H1 (cell line): ENCODE data around the gene FGGY. TPM values are rescaled to one million over a fixed set of nuclear protein-coding genes. Genes with fewer than 3 reads are reported as not detected.

Experiments used
- CTCF ChIA-PET: fragments of 300-600 bp; sonication (Branson Sonifier 250); formaldehyde crosslinking; loops from one replicate; lab custom pipeline; 2021; ENCODE audit not compliant: partially characterized antibody; lab: Charles Lee
- POLR2A ChIA-PET: fragments of 300-600 bp; sonication (Branson Sonifier 250); formaldehyde crosslinking; loops from one replicate; lab custom pipeline; 2021; ENCODE audit warnings: inconsistent platforms; ENCODE audit not compliant: partially characterized antibody; lab: Charles Lee
- DNase-seq, 2 experiments: peaks; one replicate each; pipeline versions ENCODE4 v3.0.0 to v3.0.0-alpha.2; 2010 to 2022; ENCODE audit warnings: low spot score in 2 of 2, low read depth in 1 of 2, mixed read lengths in 1 of 2
- FAIRE-seq: peaks from 2 replicates; lab custom pipeline; 2011; peaks lifted over from hg19 to GRCh38; lab: Jason Lieb, UNC
- H2AFZ ChIP-seq: 2 replicates; pipeline ENCODE4 v1.8.1; 2012; ENCODE audit warnings: low read length, inconsistent platforms
- H2AK5ac ChIP-seq: 2 replicates; pipeline ENCODE4 v1.6.1; 2013; ENCODE audit warnings: low read depth, low read length
- H2BK120ac ChIP-seq: replicated peaks from 2 replicates; pipeline ENCODE3; 2013; ENCODE audit warnings: low read depth, low read length, inconsistent platforms
- H2BK12ac ChIP-seq: 2 replicates; pipeline ENCODE4 v1.6.1; 2013; ENCODE audit warnings: low read depth, low read length
- H2BK15ac ChIP-seq: 2 replicates; pipeline ENCODE4 v1.6.1; 2013; ENCODE audit warnings: low read length
- H2BK20ac ChIP-seq: 2 replicates; pipeline ENCODE4 v1.6.1; 2013; ENCODE audit warnings: low read length
- H2BK5ac ChIP-seq: 2 replicates; pipeline ENCODE4 v1.6.1; 2013; ENCODE audit warnings: low read depth, low read length
- H3K14ac ChIP-seq: 2 replicates; pipeline ENCODE4 v1.6.1; 2013; ENCODE audit warnings: inconsistent platforms; ENCODE audit not compliant: insufficient read length
- H3K18ac ChIP-seq: 2 replicates; pipeline ENCODE4 v1.6.1; 2013; ENCODE audit warnings: low read length; ENCODE audit errors: extremely low read depth
- H3K23ac ChIP-seq: 2 replicates; pipeline ENCODE4 v1.6.1; 2013; ENCODE audit warnings: inconsistent platforms; ENCODE audit not compliant: insufficient read length
- H3K23me2 ChIP-seq: 2 replicates; pipeline ENCODE4 v1.6.1; 2013; ENCODE audit warnings: low read depth, low read length
- H3K27ac ChIP-seq: 2 replicates; pipeline ENCODE4 v1.6.1; 2011; ENCODE audit warnings: low read depth, low read length, inconsistent platforms
- H3K27me3 ChIP-seq, 4 experiments: replicated peaks in 1 of 4; 1 replicate in 1 of 4; 2 replicates in 3 of 4; pipeline versions ENCODE4 v1.6.1 to v1.8.1; 2011 to 2013; ENCODE audit warnings: low read length in 3 of 4, mild to moderate bottlenecking in 3 of 4, inconsistent platforms in 2 of 4, mixed read lengths in 2 of 4, moderate library complexity in 1 of 4; ENCODE audit not compliant: control insufficient read depth in 3 of 4, insufficient read depth in 3 of 4; ENCODE audit errors: extremely low read depth in 1 of 4
- H3K36me3 ChIP-seq, 4 experiments: 2 replicates each; pipeline versions ENCODE4 v1.6.1 to v1.8.1; 2011 to 2013; ENCODE audit warnings: mild to moderate bottlenecking in 4 of 4, low read length in 3 of 4, moderate library complexity in 2 of 4, control low read depth in 1 of 4, inconsistent platforms in 1 of 4; ENCODE audit not compliant: insufficient read depth in 4 of 4, control insufficient read depth in 2 of 4
- H3K4ac ChIP-seq: replicated peaks from 2 replicates; pipeline ENCODE3; 2013; ENCODE audit warnings: low read length, low read depth, mixed read lengths, inconsistent platforms; ENCODE audit not compliant: insufficient read length
- H3K4me1 ChIP-seq, 4 experiments: replicated peaks in 1 of 4; 1 replicate in 1 of 4; 2 replicates in 3 of 4; pipeline versions ENCODE4 v1.6.1 to v1.8.1; 2011 to 2013; ENCODE audit warnings: low read length in 3 of 4, inconsistent platforms in 2 of 4, mixed read lengths in 1 of 4; ENCODE audit not compliant: insufficient read depth in 4 of 4, control insufficient read depth in 3 of 4
- H3K4me2 ChIP-seq, 2 experiments: 2 replicates each; pipeline versions ENCODE4 v1.6.1 to v1.8.1; 2011 to 2013; ENCODE audit warnings: low read depth in 2 of 2, low read length in 2 of 2, control low read depth in 1 of 2, inconsistent platforms in 1 of 2, mild to moderate bottlenecking in 1 of 2; ENCODE audit not compliant: insufficient read depth in 1 of 2
- H3K4me3 ChIP-seq, 4 experiments: fragments of 200-600, 300-600 bp in 1 of 4; sonication (generic), shearing (Covaris generic), sonication (Bioruptor Twin) in 1 of 4; 2 replicates each; pipeline versions ENCODE4 v1.5.1 to v1.8.1; 2011 to 2016; ENCODE audit warnings: low read length in 4 of 4, low read depth in 3 of 4, control low read depth in 2 of 4, inconsistent platforms in 2 of 4, mild to moderate bottlenecking in 2 of 4, mixed read lengths in 1 of 4, moderate library complexity in 1 of 4; ENCODE audit not compliant: insufficient read depth in 2 of 4; ENCODE audit errors: extremely low read depth in 1 of 4
- H3K56ac ChIP-seq: replicated peaks from 2 replicates; pipeline ENCODE3; 2013; ENCODE audit warnings: low read depth, mild to moderate bottlenecking, mixed read lengths, low read length, inconsistent platforms; ENCODE audit not compliant: insufficient read length
- H3K79me1 ChIP-seq: 2 replicates; pipeline ENCODE4 v1.6.1; 2013; ENCODE audit warnings: low read depth, low read length, control low read depth
- H3K79me2 ChIP-seq, 2 experiments: 2 replicates each; pipeline versions ENCODE4 v1.6.1 to v1.8.1; 2012 to 2013; ENCODE audit warnings: low read length in 2 of 2, mild to moderate bottlenecking in 2 of 2, inconsistent platforms in 1 of 2; ENCODE audit not compliant: insufficient read depth in 2 of 2, control insufficient read depth in 1 of 2
- H3K9ac ChIP-seq, 4 experiments: replicated peaks in 1 of 4; 1 replicate in 1 of 4; 2 replicates in 3 of 4; pipeline versions ENCODE4 v1.6.1 to v1.8.1; 2011 to 2013; ENCODE audit warnings: low read depth in 3 of 4, low read length in 3 of 4, control low read depth in 2 of 4, mild to moderate bottlenecking in 2 of 4, moderate library complexity in 2 of 4, inconsistent platforms in 1 of 4; ENCODE audit errors: extremely low read depth in 1 of 4
- H3K9me3 ChIP-seq, 2 experiments: 2 replicates each; pipeline versions ENCODE4 v1.6.1 to v1.8.1; 2012 to 2013; ENCODE audit warnings: mild to moderate bottlenecking in 2 of 2, moderate library complexity in 2 of 2, control low read depth in 1 of 2, inconsistent platforms in 1 of 2, low read depth in 1 of 2, low read length in 1 of 2, mixed read lengths in 1 of 2; ENCODE audit not compliant: insufficient read depth in 2 of 2
- H4K20me1 ChIP-seq, 2 experiments: replicated peaks in 1 of 2; 2 replicates each; pipeline versions ENCODE3 to v1.8.1; 2011 to 2013; ENCODE audit warnings: inconsistent platforms in 2 of 2, low read length in 2 of 2, mild to moderate bottlenecking in 1 of 2; ENCODE audit not compliant: insufficient read depth in 2 of 2, control insufficient read depth in 1 of 2
- H4K5ac ChIP-seq: 2 replicates; pipeline ENCODE4 v1.6.1; 2013; ENCODE audit warnings: low read length, low read depth, mixed read lengths, inconsistent platforms; ENCODE audit not compliant: insufficient read length
- H4K8ac ChIP-seq: 2 replicates; pipeline ENCODE4 v1.8.0; 2013; ENCODE audit warnings: mild to moderate bottlenecking, moderate library complexity, low read length, inconsistent platforms; ENCODE audit not compliant: insufficient read depth; ENCODE audit errors: extremely low read depth
- H4K91ac ChIP-seq: replicated peaks from 2 replicates; pipeline ENCODE3; 2013; ENCODE audit warnings: low read length, mixed read lengths, inconsistent platforms; ENCODE audit not compliant: insufficient read length
- ATF2 ChIP-seq: IDR thresholded peaks from 2 replicates; pipeline ENCODE4 v1.6.1; 2012; ENCODE audit warnings: low read length, inconsistent platforms
- CEBPB ChIP-seq: IDR thresholded peaks from 2 replicates; pipeline ENCODE4 v1.6.1; 2012; ENCODE audit warnings: low read depth, low read length
- CHD1 ChIP-seq: IDR thresholded peaks from 2 replicates; pipeline ENCODE4 v1.6.1; 2012; ENCODE audit warnings: low read depth, low read length, improper control_type of control experiment
- GABPA ChIP-seq: IDR thresholded peaks from 2 replicates; pipeline ENCODE4 v1.6.1; 2011; ENCODE audit warnings: mild to moderate bottlenecking, low read length, moderate library complexity, borderline replicate concordance; ENCODE audit not compliant: insufficient read depth
- GTF2F1 ChIP-seq: IDR thresholded peaks from 2 replicates; pipeline ENCODE4 v1.6.1; 2012; ENCODE audit warnings: low read depth, low read length, improper control_type of control experiment, borderline replicate concordance
- JUN ChIP-seq: IDR thresholded peaks from 2 replicates; pipeline ENCODE4 v1.6.1; 2011; ENCODE audit warnings: low read depth, mild to moderate bottlenecking, improper control_type of control experiment, low read length
- NANOG ChIP-seq: IDR thresholded peaks from 2 replicates; pipeline ENCODE4 v1.6.1; 2011; ENCODE audit warnings: low read length, low read depth, mild to moderate bottlenecking, inconsistent platforms; ENCODE audit not compliant: insufficient read depth, poor library complexity, severe bottlenecking
- RNF2 ChIP-seq: fragments of 200-900, 300-1000 bp; sonication (generic); IDR thresholded peaks from 2 replicates; pipeline ENCODE4 v1.7.1; 2016; ENCODE audit warnings: borderline replicate concordance, low read depth, mild to moderate bottlenecking, antibody characterized with exemption, low read length; ENCODE audit not compliant: poor library complexity, severe bottlenecking; ENCODE audit errors: missing control alignments
- SIN3A ChIP-seq, 2 experiments: IDR thresholded peaks in 1 of 2; conservative IDR thresholded peaks in 1 of 2; 2 replicates each; pipeline ENCODE4 v1.6.1; 2011 to 2012; ENCODE audit warnings: low read length in 2 of 2, improper control_type of control experiment in 1 of 2, low read depth in 1 of 2, mild to moderate bottlenecking in 1 of 2
- SIRT6 ChIP-seq: IDR thresholded peaks from one replicate; pipeline ENCODE4 v1.7.1; 2012; ENCODE audit warnings: low read length, inconsistent platforms
- USF2 ChIP-seq: IDR thresholded peaks from 2 replicates; pipeline ENCODE4 v1.6.1; 2011; ENCODE audit warnings: low read length, improper control_type of control experiment
- WGBS, 2 experiments: shearing (Covaris generic) in 1 of 2; methylation state at CpG; one replicate each; pipeline versions ENCODE4 v1.1.6 to v1.1.7; 2013 to 2015; ENCODE audit warnings: low lambda C conversion rate in 2 of 2, mixed read lengths in 2 of 2, inconsistent platforms in 1 of 2, low coverage in 1 of 2, missing lambda C conversion rate in 1 of 2; ENCODE audit not compliant: insufficient replicate concordance in 2 of 2, insufficient coverage in 1 of 2, insufficient read length in 1 of 2; ENCODE audit errors: extremely low coverage in 1 of 2, missing lambda C conversion rate in 1 of 2; 5-methylcytosine and 5-hydroxymethylcytosine counted together
- polyA plus RNA-seq, 7 experiments: library from polyadenylated mRNA; depleted of rRNA in 3 of 7; stranded (reverse) in 5 of 7; unstranded in 2 of 7; fragments of >200 nt in 5 of 7; fragments of 200-250 nt in 2 of 7; gene quantifications; 1 replicate in 5 of 7; 2 replicates in 1 of 7; 4 replicates in 1 of 7; pipeline versions ENCODE4 v1.2.1 to v1.2.3, GENCODE V29; 2011 to 2013; ENCODE audit warnings: missing spikeins in 2 of 7, mixed read lengths in 2 of 7
- total RNA-seq: library from RNA; stranded (reverse); fragmentation: NEBNext Ultra II Directional; extraction: Animal tissue kit (Norgen Biotek cat#: 25700); gene quantifications from 2 replicates; pipeline ENCODE4 v1.2.1, GENCODE V29; 2021

The FGGY gene
- total and polyA plus RNA-seq, 2 of the 8 experiments (the other 6 are each of a cell fraction or from before 2014, with no cell fraction given): 10.3 to 12.5 TPM

GRCh38 chr1:59556398-59556797 lies 259.5 kb downstream of the FGGY start:
- Histone ChIP-seq H3K4me3 (no peak overlapping the region), H3K79me2 (no peaks in the 10 kb centered on the region), H3K9ac (no peak overlapping the region), H3K79me1 (no peaks in the 10 kb centered on the region), H4K5ac (no peak overlapping the region), H2AK5ac (no peak overlapping the region), H3K56ac (no peak overlapping the region), H2BK5ac (no peak overlapping the region), H3K9me3 (peaks cover 2 to 5% of the 10 kb centered on the region in 2 experiments; a peak in 1 of 4 replicates), H3K27me3 (no peaks in the 10 kb centered on the region), H2BK15ac (no peak overlapping the region), H4K20me1 (no peaks in the 10 kb centered on the region), H2BK20ac (no peak overlapping the region), H3K4me1 (peaks cover 0 to 2% (median 0%) of the 10 kb centered on the region in 4 experiments; a peak in 1 of 7 replicates), H2BK120ac (no peak overlapping the region), H3K14ac (peak overlapping the region; percentile 48), H3K23ac (no peak overlapping the region), H3K27ac (no peak overlapping the region), H3K18ac (no peak overlapping the region), H2AFZ (no peak overlapping the region), H2BK12ac (no peak overlapping the region), H3K4ac (no peak overlapping the region), H3K36me3 (no peaks in the 10 kb centered on the region), H3K23me2 (no peaks in the 10 kb centered on the region), H3K4me2 (no peak overlapping the region), H4K91ac (no peak overlapping the region), H4K8ac (no peak overlapping the region)
- POLR2A ChIA-PET: no interaction called here
- CTCF ChIA-PET: interaction anchor here (1.2 kb wide), 1 partner anchor 143 kb away, joined by 3 read pairs; no protein-coding TSS in a partner anchor
- no peak for FAIRE-seq
- DNase-seq: no peak
- 80% methylated on average over 1 of the region's 1 CpG; no CpG with 5 or more reads in 1 of the 2 experiments for WGBS, 2 experiments
- TF ChIP-seq GABPA (no peak), GTF2F1 (no peak), CHD1 (no peak), RNF2 (no peak), SIRT6 (no peak), CEBPB (no peak), NANOG (no peak), JUN (no peak), ATF2 (no peak), USF2 (no peak), SIN3A (conservative IDR thresholded peaks at IDR 0.05 in 1 of 2, IDR thresholded peaks at IDR 0.05 in 1 of 2; ENCODE audit: low read depth in 1 of 2, low read length in 2 of 2) (no peak)
